GM12878 (cell line): ENCODE data around the gene ERCC5. TPM values are rescaled to one million over a fixed set of nuclear protein-coding genes. Genes with fewer than 3 reads are reported as not detected.

Source experiments
- ATAC-seq: fragments of 200-7000 bp; cut with Tn5 transposase; 3 replicates; pipeline ENCODE4 v1.9.1; 2020; ENCODE audit warnings: mild to moderate bottlenecking, moderate library complexity
- BruUV-seq: library from RNA; stranded (reverse); fragments of 400-500 nt; replicated peaks from 2 replicates; lab custom pipeline; 2021; lab: Mats Ljungman, UMichigan
- CTCF ChIA-PET: fragments of 300-600 bp; sonication (Branson Sonifier 250); formaldehyde crosslinking; extraction: SDS; loops from one replicate; lab custom pipeline; 2021; ENCODE audit warnings: inconsistent platforms; lab: Yijun Ruan, JAX
- POLR2A ChIA-PET: fragments of 350-600 bp; formaldehyde crosslinking; extraction: SDS; loops from one replicate; lab custom pipeline; 2021; ENCODE audit warnings: inconsistent platforms; lab: Charles Lee
- RAD21 ChIA-PET: fragments of 300-600 bp; sonication (Branson Sonifier 250); formaldehyde crosslinking; loops from one replicate; lab custom pipeline; 2023; ENCODE audit warnings: antibody characterized with exemption; ENCODE audit not compliant: unreplicated experiment; lab: Charles Lee
- SMC1A ChIA-PET: fragments of 300-600 bp; sonication (Branson Sonifier 250); formaldehyde crosslinking; loops from one replicate; lab custom pipeline; 2023; ENCODE audit not compliant: unreplicated experiment, uncharacterized antibody; lab: Charles Lee
- DNase-seq: peaks from one replicate; pipeline ENCODE4 v3.0.0-alpha.2; 2011; ENCODE audit warnings: low read depth, low spot score
- FAIRE-seq: peaks from 3 replicates; lab custom pipeline; 2011; peaks lifted over from hg19 to GRCh38; lab: Jason Lieb, UNC
- H2AFZ ChIP-seq: 2 replicates; pipeline ENCODE4 v1.6.0; 2011; ENCODE audit warnings: low read depth, low read length, control low read depth; ENCODE audit not compliant: control insufficient read depth
- H3K27ac ChIP-seq: 2 replicates; pipeline ENCODE4 v1.5.1; 2011; ENCODE audit warnings: control low read depth; ENCODE audit not compliant: control insufficient read depth, insufficient read depth
- H3K27me3 ChIP-seq, 2 experiments: replicated peaks in 1 of 2; 2 replicates each; pipeline versions ENCODE4 v1.6.0 to v1.6.1; 2011; ENCODE audit warnings: low read length in 1 of 2; ENCODE audit not compliant: control insufficient read depth in 2 of 2, insufficient read depth in 2 of 2
- H3K36me3 ChIP-seq, 2 experiments: 2 replicates each; pipeline ENCODE4 v1.5.1; 2011; ENCODE audit warnings: low read length in 1 of 2; ENCODE audit not compliant: control insufficient read depth in 2 of 2, insufficient read depth in 2 of 2
- H3K4me1 ChIP-seq: 2 replicates; pipeline ENCODE4 v1.6.1; 2011; ENCODE audit warnings: mild to moderate bottlenecking, low read length, moderate library complexity, mixed read lengths; ENCODE audit not compliant: control insufficient read depth, insufficient read depth
- H3K4me2 ChIP-seq: 2 replicates; pipeline ENCODE4 v1.6.0; 2011; ENCODE audit warnings: control low read depth; ENCODE audit not compliant: control insufficient read depth, insufficient read depth
- H3K4me3 ChIP-seq: fragments of 200-600 bp; sonication (generic); 2 replicates; pipeline ENCODE4 v1.5.1; 2016
- H3K79me2 ChIP-seq: 2 replicates; pipeline ENCODE4 v1.6.0; 2011; ENCODE audit warnings: low read length; ENCODE audit not compliant: control insufficient read depth, insufficient read depth
- H3K9ac ChIP-seq: 2 replicates; pipeline ENCODE4 v1.8.0; 2011; ENCODE audit warnings: low read length, control low read depth, mixed read lengths; ENCODE audit not compliant: control insufficient read depth, insufficient read depth
- H3K9me3 ChIP-seq: replicated peaks from 3 replicates; pipeline ENCODE4 v1.5.1; 2011; ENCODE audit warnings: mild to moderate bottlenecking, low read length; ENCODE audit not compliant: control insufficient read depth, insufficient read depth
- H4K20me1 ChIP-seq: 2 replicates; pipeline ENCODE4 v1.6.0; 2011; ENCODE audit not compliant: control insufficient read depth, insufficient read depth
- ETV6 ChIP-seq, 2 experiments: fragments of 450-650 bp in 1 of 2; IDR thresholded peaks in 1 of 2; conservative IDR thresholded peaks in 1 of 2; 2 replicates each; pipeline ENCODE4 v1.6.1; 2014; ENCODE audit warnings: antibody characterized with exemption in 1 of 2, borderline replicate concordance in 1 of 2, low read depth in 1 of 2, mild to moderate bottlenecking in 1 of 2, moderate library complexity in 1 of 2
- KDM1A ChIP-seq: fragments of 200-600 bp; sonication (generic); IDR thresholded peaks from 2 replicates; pipeline ENCODE4 v1.6.1; 2016; ENCODE audit warnings: borderline replicate concordance
- MEF2B ChIP-seq: fragments of 450-650 bp; IDR thresholded peaks from 2 replicates; pipeline ENCODE4 v1.6.1; 2018; ENCODE audit warnings: mild to moderate bottlenecking, moderate library complexity; ENCODE audit not compliant: partially characterized antibody, poor library complexity, severe bottlenecking
- MXI1 ChIP-seq: fragments of 150-350 bp; IDR thresholded peaks from 2 replicates; pipeline ENCODE4 v1.6.1; 2011; ENCODE audit warnings: low read depth, mild to moderate bottlenecking, inconsistent platforms, low read length, improper control_type of control experiment
- PAX8 ChIP-seq: fragments of 450-650 bp; IDR thresholded peaks from 2 replicates; pipeline ENCODE4 v1.6.1; 2017; ENCODE audit warnings: mild to moderate bottlenecking, moderate library complexity
- POLR2A ChIP-seq: IDR thresholded peaks from 2 replicates; pipeline ENCODE4 v1.6.1; 2011; ENCODE audit warnings: low read depth, mild to moderate bottlenecking, low read length
- SMAD1 ChIP-seq: fragments of 450-650 bp; IDR thresholded peaks from 2 replicates; pipeline ENCODE4 v1.6.1; 2018; ENCODE audit warnings: mild to moderate bottlenecking, low read depth; ENCODE audit not compliant: partially characterized antibody
- WGBS: methylation state at CpG from one replicate; pipeline ENCODE4 v1.1.6; 2016; ENCODE audit warnings: low lambda C conversion rate; ENCODE audit not compliant: insufficient replicate concordance, insufficient coverage; ENCODE audit errors: missing lambda C conversion rate; 5-methylcytosine and 5-hydroxymethylcytosine counted together
- in situ Hi-C: fragments of 300-500 bp; cut with MboI; formaldehyde crosslinking; loops from 9 replicates; pipeline ENCODE4 v1.14.3; 2018; ENCODE audit warnings: mixed read lengths
- intact Hi-C: fragments of 100-400 bp; cut with micrococcal nuclease; formaldehyde crosslinking; loops from one replicate; pipeline ENCODE4 v1.14.2; 2022; ENCODE audit not compliant: unreplicated experiment
- polyA plus RNA-seq, 11 experiments: library from polyadenylated mRNA; depleted of rRNA in 4 of 11; unstranded in 6 of 11; stranded (reverse) in 5 of 11; fragments of >200 nt; fragmentation: Nextera tagmentation in 4 of 11; fragmentation: Illumina TruSeq in 1 of 11; extraction: Ambion mirVana in 4 of 11; extraction: Trizol in 1 of 11; gene quantifications; 1 replicate in 1 of 11; 2 replicates in 10 of 11; pipeline versions ENCODE4 v1.2.1 to v1.2.3, GENCODE V29; 2011 to 2016; ENCODE audit warnings: inconsistent platforms in 2 of 11, missing spikeins in 2 of 11, low read depth in 1 of 11
- total RNA-seq, 4 experiments: library from RNA; depleted of rRNA in 3 of 4; stranded (reverse); fragments of >200 nt in 3 of 4; fragmentation: Illumina TruSeq in 1 of 4; extraction: Trizol in 1 of 4; gene quantifications; 2 replicates each; pipeline versions ENCODE4 v1.2.1 to v1.2.3, GENCODE V29; 2013 to 2021
- TF ChIP-seq, protein P1 (sequence below): IDR thresholded peaks from 2 replicates; pipeline ENCODE4 v1.6.1; 2011; ENCODE audit warnings: borderline replicate concordance, low read depth, mild to moderate bottlenecking, moderate library complexity, low read length; ENCODE audit not compliant: insufficient read depth, poor library complexity, severe bottlenecking

Gene ERCC5
- total and polyA plus RNA-seq, 10 of the 15 experiments (the other 5 are each of a cell fraction or from before 2014, with no cell fraction given) = 11.7 to 59.2 (median 41.6) TPM

DNA sequence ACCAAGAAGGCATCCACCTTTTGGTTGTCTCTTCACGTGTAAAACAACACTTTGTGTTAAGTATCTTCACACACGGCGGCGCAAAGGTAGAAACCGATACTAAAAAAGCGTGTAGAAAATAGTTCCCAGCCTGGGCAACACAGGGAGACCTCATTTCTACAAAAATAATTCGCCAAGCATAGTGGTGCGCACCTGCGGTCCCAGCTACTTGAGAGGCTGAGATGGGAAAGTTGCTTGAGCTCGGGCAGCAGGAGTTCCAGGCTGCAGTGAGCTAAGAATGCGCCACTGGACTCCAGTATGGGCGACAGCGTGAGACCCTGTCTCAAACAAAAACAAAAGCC lies 573 bp upstream of the ERCC5 start:
- Histone ChIP-seq H3K36me3 (peaks cover 0 to 4% of the 10 kb centered on the region in 2 experiments; a peak in 2 of 4 replicates), H3K4me1 (peaks cover 3% of the 10 kb centered on the region; the same call in 1 of the 2 replicates), H3K4me2 (peak overlapping the region; percentile 96), H3K27me3 (no peaks in the 10 kb centered on the region), H3K4me3 (peak overlapping the region; percentile 98), H2AFZ (peak overlapping the region; percentile 54), H3K9ac (peak overlapping the region; percentile 98), H3K27ac (peak overlapping the region; percentile 96), H3K79me2 (peaks cover 47% of the 10 kb centered on the region), H4K20me1 (no peaks in the 10 kb centered on the region), H3K9me3 (no peaks in the 10 kb centered on the region)
- ChIA-PET POLR2A (interaction anchor here (0.6 to 4.8 kb wide), 6 partner anchors 27 to 251 kb away, joined by 3 to 81 read pairs (median 3); partner anchors contain the start of genes TEX30 and TPP2), CTCF (interaction anchor here (0.8 to 5.4 kb wide), 9 partner anchors 16 to 266 kb away, joined by 3 to 106 read pairs (median 9); partner anchors contain the start of genes BIVM, POGLUT2 and TPP2), RAD21 (interaction anchor here (0.8 to 3.6 kb wide), 9 partner anchors 25 to 253 kb away, joined by 3 to 32 read pairs (median 6); partner anchors contain the start of genes TEX30 and TPP2), SMC1A (interaction anchor here (1.0 to 3.0 kb wide), 9 partner anchors 10 to 273 kb away, joined by 3 to 53 read pairs (median 4); partner anchors contain the start of gene TPP2)
- TF ChIP-seq, protein P1, sequence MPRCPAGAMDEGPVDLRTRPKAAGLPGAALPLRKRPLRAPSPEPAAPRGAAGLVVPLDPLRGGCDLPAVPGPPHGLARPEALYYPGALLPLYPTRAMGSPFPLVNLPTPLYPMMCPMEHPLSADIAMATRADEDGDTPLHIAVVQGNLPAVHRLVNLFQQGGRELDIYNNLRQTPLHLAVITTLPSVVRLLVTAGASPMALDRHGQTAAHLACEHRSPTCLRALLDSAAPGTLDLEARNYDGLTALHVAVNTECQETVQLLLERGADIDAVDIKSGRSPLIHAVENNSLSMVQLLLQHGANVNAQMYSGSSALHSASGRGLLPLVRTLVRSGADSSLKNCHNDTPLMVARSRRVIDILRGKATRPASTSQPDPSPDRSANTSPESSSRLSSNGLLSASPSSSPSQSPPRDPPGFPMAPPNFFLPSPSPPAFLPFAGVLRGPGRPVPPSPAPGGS = peak; percentile 4
- TF ChIP-seq PAX8 = 0 out of 2 replicates have a peak, but pooled peaks have one; percentile 45
- peak; percentile 15 for TF ChIP-seq MEF2B
- TF ChIP-seq SMAD1 = peak; percentile 54
- TF ChIP-seq ETV6 (conservative IDR thresholded peaks at IDR 0.05 in 1 of 2, IDR thresholded peaks at IDR 0.05 in 1 of 2; ENCODE audit: borderline replicate concordance in 1 of 2, low read depth in 1 of 2) = no peak
- TF ChIP-seq KDM1A = no peak
- TF ChIP-seq MXI1 = no peak
- no peak for TF ChIP-seq POLR2A
- intact Hi-C loops = loop anchor here (1.0 to 5.0 kb wide), 4 partner anchors 72 to 253 kb away; partner anchors contain the start of genes TEX30 and TPP2
- 1% methylated on average over 13 of the region's 13 CpGs for WGBS
- DNase-seq = no peak
- FAIRE-seq = no peak
- BruUV-seq = TSS peak; percentile 91
- in situ Hi-C loops = loop anchor here (5.0 kb wide), 1 partner anchor 248 kb away; the partner anchor contains the start of gene TPP2
- peak; percentile 33 for ATAC-seq
